Measurements from ENCODE around the gene ENAH.
A peak's percentile ranks its signal among the peaks of the same experiment; 100 is the strongest.
"Not testable (repeated sequence)": the region's sequence is repeated elsewhere in the genome, so short reads cannot be mapped to it uniquely, and the experiment has no call there.

ENAH gene

GRCh38 chr1:225662155-225662554, 9.2 kb upstream of the ENAH start:
- TF ChIP-seq, protein P1, sequence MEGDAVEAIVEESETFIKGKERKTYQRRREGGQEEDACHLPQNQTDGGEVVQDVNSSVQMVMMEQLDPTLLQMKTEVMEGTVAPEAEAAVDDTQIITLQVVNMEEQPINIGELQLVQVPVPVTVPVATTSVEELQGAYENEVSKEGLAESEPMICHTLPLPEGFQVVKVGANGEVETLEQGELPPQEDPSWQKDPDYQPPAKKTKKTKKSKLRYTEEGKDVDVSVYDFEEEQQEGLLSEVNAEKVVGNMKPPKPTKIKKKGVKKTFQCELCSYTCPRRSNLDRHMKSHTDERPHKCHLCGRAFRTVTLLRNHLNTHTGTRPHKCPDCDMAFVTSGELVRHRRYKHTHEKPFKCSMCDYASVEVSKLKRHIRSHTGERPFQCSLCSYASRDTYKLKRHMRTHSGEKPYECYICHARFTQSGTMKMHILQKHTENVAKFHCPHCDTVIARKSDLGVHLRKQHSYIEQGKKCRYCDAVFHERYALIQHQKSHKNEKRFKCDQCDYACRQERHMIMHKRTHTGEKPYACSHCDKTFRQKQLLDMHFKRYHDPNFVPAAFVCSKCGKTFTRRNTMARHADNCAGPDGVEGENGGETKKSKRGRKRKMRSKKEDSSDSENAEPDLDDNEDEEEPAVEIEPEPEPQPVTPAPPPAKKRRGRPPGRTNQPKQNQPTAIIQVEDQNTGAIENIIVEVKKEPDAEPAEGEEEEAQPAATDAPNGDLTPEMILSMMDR (IDR thresholded peaks at IDR 0.05; ENCODE audit: control insufficient read depth, extremely low read depth, insufficient read depth): no peak
- no peak for DNase-seq (ENCODE audit: low read depth)
- no peak overlapping the region for H3K4me3 ChIP-seq (ENCODE audit: low read depth, low read length)

- DNase-seq (ENCODE audit: low read depth): no peak
- TF ChIP-seq, protein P1 (IDR thresholded peaks at IDR 0.05; ENCODE audit: control insufficient read depth, extremely low read depth, insufficient read depth): no peak
- H3K4me3 ChIP-seq (ENCODE audit: low read depth, low read length): no peak overlapping the region
Observed at GRCh38 chr1:225660544-225660946, 7.6 kb upstream of the ENAH start.

- DNase-seq (ENCODE audit: low read depth): no peak
- no peak overlapping the region for H3K4me3 ChIP-seq (ENCODE audit: low read depth, low read length)
- TF ChIP-seq, protein P1 (IDR thresholded peaks at IDR 0.05; ENCODE audit: control insufficient read depth, extremely low read depth, insufficient read depth): no peak
Observed at GRCh38 chr1:225658041-225658440, 5.1 kb upstream of the ENAH start.

DNA sequence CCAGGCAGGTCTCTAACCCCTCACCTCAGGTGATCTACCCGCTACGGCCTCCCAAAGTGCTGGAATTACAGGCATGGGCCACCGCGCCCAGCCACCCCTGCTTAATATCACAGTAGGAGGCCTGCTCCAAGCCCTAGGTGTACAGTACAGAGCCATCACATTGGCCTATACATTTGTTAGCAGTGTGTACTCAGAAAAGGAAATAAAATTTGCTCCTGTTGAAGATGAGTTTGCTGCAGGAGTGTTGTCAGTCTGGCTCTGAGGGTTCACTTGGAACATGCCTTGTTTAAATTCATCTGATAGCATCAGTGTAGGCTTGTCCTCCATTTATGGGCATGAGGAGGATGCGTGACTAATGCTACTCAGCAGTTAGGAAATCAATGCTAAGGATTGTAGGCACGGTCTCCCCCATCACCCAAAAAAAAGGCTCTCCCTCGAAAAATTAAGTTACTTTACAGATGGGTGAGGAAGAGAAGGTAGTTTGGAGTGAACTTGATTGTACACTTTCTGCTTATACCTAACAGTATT, 4.6 kb upstream of the ENAH start:
- DNase-seq (ENCODE audit: low read depth): peak; percentile 95
- no peak overlapping the region for H3K4me3 ChIP-seq (ENCODE audit: low read depth, low read length)

GRCh38 chr1:225656259-225656655, 3.3 kb upstream of the ENAH start:
- DNase-seq (ENCODE audit: low read depth); H3K4me3 ChIP-seq (ENCODE audit: low read depth, low read length): not testable (repeated sequence)

More for the DNA sequence above, 4.6 kb upstream of the ENAH start:
- TF ChIP-seq, protein P1 (IDR thresholded peaks at IDR 0.05; ENCODE audit: control insufficient read depth, extremely low read depth, insufficient read depth): no peak

- DNase-seq (ENCODE audit: low read depth): no peak
- TF ChIP-seq, protein P1 (IDR thresholded peaks at IDR 0.05; ENCODE audit: control insufficient read depth, extremely low read depth, insufficient read depth): 0 out of 2 replicates have a peak, but pooled peaks have one; percentile 19
- H3K4me3 ChIP-seq (ENCODE audit: low read depth, low read length): no peak overlapping the region
Observed at GRCh38 chr1:225655509-225656258, 2.8 kb upstream of the ENAH start.

GRCh38 chr1:225654688-225655508, 2.0 kb upstream of the ENAH start:
- TF ChIP-seq, protein P1 (IDR thresholded peaks at IDR 0.05; ENCODE audit: control insufficient read depth, extremely low read depth, insufficient read depth): no peak
- H3K4me3 ChIP-seq (ENCODE audit: low read depth, low read length): no peak overlapping the region
- DNase-seq (ENCODE audit: low read depth): no peak

All from LNCaP clone FGC (cell line).